ENCODE data around the gene TMPRSS7.

The TMPRSS7 gene

DNA sequence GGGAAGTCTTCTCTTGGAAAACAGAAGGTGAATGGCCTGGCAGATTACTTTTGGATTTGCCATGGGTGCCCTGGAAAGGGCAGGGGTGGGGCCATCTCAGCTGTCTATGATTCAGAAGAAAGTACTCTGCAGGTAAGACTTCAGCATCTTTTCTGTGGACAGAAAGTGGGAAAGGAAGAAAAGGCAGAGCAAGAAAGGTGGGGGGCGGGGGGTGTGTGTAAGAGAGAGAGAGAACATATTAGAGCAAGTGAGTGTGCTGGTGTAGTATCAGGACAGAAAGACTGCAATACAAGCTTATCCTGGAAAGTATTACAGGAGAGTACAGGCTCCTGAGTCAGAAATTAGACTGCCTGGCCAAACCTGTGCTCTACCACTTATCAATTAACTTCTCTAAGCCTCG is 30.3 kb upstream of the TMPRSS7 start:
- TF ChIP-seq CTCF (conservative IDR thresholded peaks at IDR 0.05; ENCODE audit: control insufficient read depth, insufficient read depth, low read depth, low read length), result no peak
- DNase-seq (ENCODE audit: low read depth), result no peak

GRCh38 chr3:112004669-112005068 is 29.9 kb upstream of the TMPRSS7 start:
- no peak for DNase-seq (ENCODE audit: low read depth)

More for the DNA sequence above, 30.3 kb upstream of the TMPRSS7 start:
- no peak overlapping the region for H3K4me3 ChIP-seq (ENCODE audit: control insufficient read depth, low read depth, low read length)

DNA sequence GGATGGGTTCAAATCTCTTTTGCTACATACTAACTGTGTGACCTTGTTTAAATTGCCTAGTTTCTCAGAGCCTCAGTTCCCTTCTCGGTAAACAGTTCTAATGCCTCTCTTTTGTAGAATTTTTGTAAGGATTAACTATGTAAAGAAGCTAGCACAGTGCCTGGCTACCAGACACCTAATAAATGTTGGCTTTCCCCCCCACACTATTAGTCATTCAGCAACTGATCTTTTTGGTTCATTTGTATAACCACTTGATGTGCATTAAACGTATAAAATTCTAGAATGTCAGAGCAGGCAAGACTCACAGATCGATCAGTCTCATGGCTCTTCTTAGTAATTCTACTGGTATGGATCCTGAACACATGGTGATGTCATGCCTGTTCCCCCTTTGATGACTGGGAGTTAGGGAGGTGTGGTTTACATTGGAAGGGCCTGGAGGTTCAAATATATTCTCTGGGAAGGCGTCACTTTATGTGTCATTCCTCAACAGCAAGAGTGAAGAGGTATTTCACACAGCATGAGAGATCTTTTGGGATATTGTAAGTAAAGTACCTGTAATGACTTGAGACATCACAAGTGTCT is 29.4 kb upstream of the TMPRSS7 start:
- H3K4me3 ChIP-seq (ENCODE audit: control insufficient read depth, low read depth, low read length), result no peak overlapping the region
- no peak for TF ChIP-seq CTCF (conservative IDR thresholded peaks at IDR 0.05; ENCODE audit: control insufficient read depth, insufficient read depth, low read depth, low read length)
- DNase-seq (ENCODE audit: low read depth), result peak; percentile 82

More at GRCh38 chr3:112004669-112005068, 29.9 kb upstream of the TMPRSS7 start:
- H3K4me3 ChIP-seq (ENCODE audit: control insufficient read depth, low read depth, low read length), result no peak overlapping the region
- no peak for TF ChIP-seq CTCF (conservative IDR thresholded peaks at IDR 0.05; ENCODE audit: control insufficient read depth, insufficient read depth, low read depth, low read length)

GRCh38 chr3:112007633-112008032 is 26.9 kb upstream of the TMPRSS7 start:
- no peak overlapping the region for H3K4me3 ChIP-seq (ENCODE audit: control insufficient read depth, low read depth, low read length)
- DNase-seq (ENCODE audit: low read depth), result peak; percentile 62
- TF ChIP-seq CTCF (conservative IDR thresholded peaks at IDR 0.05; ENCODE audit: control insufficient read depth, insufficient read depth, low read depth, low read length), result no peak

GRCh38 chr3:112009670-112010069 is 24.9 kb upstream of the TMPRSS7 start:
- no peak for TF ChIP-seq CTCF (conservative IDR thresholded peaks at IDR 0.05; ENCODE audit: control insufficient read depth, insufficient read depth, low read depth, low read length)
- H3K4me3 ChIP-seq (ENCODE audit: control insufficient read depth, low read depth, low read length), result no peak overlapping the region
- no peak for DNase-seq (ENCODE audit: low read depth)

GRCh38 chr3:112010636-112011035 is 23.9 kb upstream of the TMPRSS7 start:
- DNase-seq (ENCODE audit: low read depth), result no peak
- no peak for TF ChIP-seq CTCF (conservative IDR thresholded peaks at IDR 0.05; ENCODE audit: control insufficient read depth, insufficient read depth, low read depth, low read length)
- H3K4me3 ChIP-seq (ENCODE audit: control insufficient read depth, low read depth, low read length), result no peak overlapping the region
